Frontal cortex (tissue), 1 donor: ENCODE results near the gene TASP1. TPM values are rescaled to one million over a fixed set of nuclear protein-coding genes. Genes with fewer than 3 reads are reported as not detected.

Experiments
- total RNA-seq: library from RNA; depleted of rRNA; stranded (reverse); fragments of >200 nt; gene quantifications from one replicate; pipeline ENCODE4 v1.2.3, GENCODE V29; 2014

The TASP1 gene
- total RNA-seq, 1 donor from 2014 or later: 30.6 TPM

Other genes with a start within 250 kb of the TASP1 start
- 17.1 TPM for gene ESF1, start 146.0 kb upstream of the TASP1 start, total RNA-seq
- gene NDUFAF5, start 146.1 kb upstream of the TASP1 start, total RNA-seq: 33.4 TPM